Activated naive CD4-positive, alpha-beta T cell treated with anti-CD3 and anti-CD28 coated beads, Interleukin-2, amount 50 U/mL, for 72 hours (primary cell): ENCODE data around the gene TBKBP1. TPM values are rescaled to one million over a fixed set of nuclear protein-coding genes. Genes with fewer than 3 reads are reported as not detected.
A peak's percentile ranks its signal among the peaks of the same experiment; 100 is the strongest.

Experiments used
- ATAC-seq, 2 donors: fragments of 150-1000 bp; cut with Tn5 transposase; 2 replicates each; pipeline ENCODE4 v1.10.0; 2021; ENCODE audit warnings: mild to moderate bottlenecking in 2 of 2, moderate library complexity in 2 of 2
- DNase-seq, 2 donors: peaks; one replicate each; pipeline ENCODE4 v3.0.0; 2021 to 2022; ENCODE audit warnings: low spot score in 2 of 2
- H3K27ac Mint-ChIP-seq, 2 donors: one replicate each; pipeline ENCODE4 v1.8.0; 2022; ENCODE audit warnings: mild to moderate bottlenecking in 2 of 2, mixed read lengths in 2 of 2
- H3K36me3 Mint-ChIP-seq, 2 donors: one replicate each; pipeline ENCODE4 v1.8.0; 2022; ENCODE audit warnings: mixed read lengths in 2 of 2
- H3K9me3 Mint-ChIP-seq, 2 donors: one replicate each; pipeline ENCODE4 v1.8.0; 2022; ENCODE audit warnings: mixed read lengths in 2 of 2
- total RNA-seq, 2 donors: library from RNA; stranded (reverse); gene quantifications; one replicate each; pipeline ENCODE4 v1.2.3, GENCODE V29; 2022

TBKBP1 gene
- total RNA-seq, 2 donors from 2014 or later, result 15.4 to 21.4 TPM

- H3K36me3 Mint-ChIP-seq, result no peaks in the 10 kb centered on the region
- ATAC-seq, result no peak
- no peak for DNase-seq
- H3K9me3 Mint-ChIP-seq, result no peaks in the 10 kb centered on the region
- H3K27ac Mint-ChIP-seq, result peak overlapping the region; percentile 85 to 93
These were observed 848 bp upstream of the TBKBP1 start for GRCh38 chr17:47692895-47693730.

GRCh38 chr17:47694581-47695428 is 844 bp downstream of the TBKBP1 start:
- peak; percentile 55 to 69 for ATAC-seq
- no peaks in the 10 kb centered on the region for H3K9me3 Mint-ChIP-seq
- no peaks in the 10 kb centered on the region for H3K36me3 Mint-ChIP-seq
- H3K27ac Mint-ChIP-seq, result peak overlapping the region; percentile 29 to 87
- DNase-seq, result peak in 1 of 2 donors; percentile 73

GRCh38 chr17:47695429-47696376 is 1.7 kb downstream of the TBKBP1 start:
- ATAC-seq (peak in 1 of 2 donors; percentile 7), DNase-seq (no peak)
- no peaks in the 10 kb centered on the region for H3K36me3 Mint-ChIP-seq
- no peaks in the 10 kb centered on the region for H3K9me3 Mint-ChIP-seq
- peak overlapping the region; percentile 11 to 87 for H3K27ac Mint-ChIP-seq

GRCh38 chr17:47696717-47697642 is 3.0 kb downstream of the TBKBP1 start:
- Mint-ChIP-seq H3K9me3 (no peaks in the 10 kb centered on the region), H3K27ac (peak overlapping the region in 1 of 2 donors; percentile 87), H3K36me3 (no peaks in the 10 kb centered on the region)
- ATAC-seq (no peak), DNase-seq (no peak)

- Mint-ChIP-seq H3K27ac (peak overlapping the region; percentile 29 to 31), H3K9me3 (no peaks in the 10 kb centered on the region), H3K36me3 (no peaks in the 10 kb centered on the region)
- ATAC-seq, result no peak
- no peak for DNase-seq
These were observed 4.1 kb downstream of the TBKBP1 start for GRCh38 chr17:47697906-47698711.

GRCh38 chr17:47698749-47699535 is 5.0 kb downstream of the TBKBP1 start:
- Mint-ChIP-seq H3K27ac (peak overlapping the region in 1 of 2 donors; percentile 31), H3K36me3 (peaks cover 2 to 6% of the 10 kb centered on the region in 2 donors)

GRCh38 chr17:47699536-47699840 is 5.5 kb downstream of the TBKBP1 start:
- peaks cover 7 to 9% of the 10 kb centered on the region in 2 donors for H3K36me3 Mint-ChIP-seq
- no peaks in the 10 kb centered on the region for H3K9me3 Mint-ChIP-seq
- H3K27ac Mint-ChIP-seq, result peak overlapping the region in 1 of 2 donors; percentile 31
- ATAC-seq (no peak), DNase-seq (no peak)

More at GRCh38 chr17:47698749-47699535, 5.0 kb downstream of the TBKBP1 start:
- no peaks in the 10 kb centered on the region for H3K9me3 Mint-ChIP-seq
- peak; percentile 33 to 54 for ATAC-seq
- peak; percentile 75 to 86 for DNase-seq

- H3K9me3 Mint-ChIP-seq, result no peaks in the 10 kb centered on the region
- peaks cover 16 to 17% of the 10 kb centered on the region in 2 donors for H3K36me3 Mint-ChIP-seq
- DNase-seq (no peak), ATAC-seq (no peak)
- peak overlapping the region; percentile 67 to 89 for H3K27ac Mint-ChIP-seq
These were observed 6.8 kb downstream of the TBKBP1 start for GRCh38 chr17:47700471-47701449.

GRCh38 chr17:47701608-47702007 is 7.6 kb downstream of the TBKBP1 start:
- ATAC-seq (no peak), DNase-seq (peak in 1 of 2 donors; percentile 44)
- Mint-ChIP-seq H3K27ac (peak overlapping the region; percentile 67 to 89), H3K9me3 (no peaks in the 10 kb centered on the region), H3K36me3 (peaks cover 16 to 17% of the 10 kb centered on the region in 2 donors)

- Mint-ChIP-seq H3K27ac (peak overlapping the region; percentile 67 to 83), H3K9me3 (no peaks in the 10 kb centered on the region), H3K36me3 (peaks cover 16 to 17% of the 10 kb centered on the region in 2 donors)
- no peak for ATAC-seq
- DNase-seq, result peak in 1 of 2 donors; percentile 52
These were observed 8.5 kb downstream of the TBKBP1 start for GRCh38 chr17:47702391-47702995.

GRCh38 chr17:47703191-47703591 is 9.2 kb downstream of the TBKBP1 start:
- ATAC-seq (peak in 1 of 2 donors; percentile 14), DNase-seq (peak in 1 of 2 donors; percentile 69)
- Mint-ChIP-seq H3K27ac (peak overlapping the region; percentile 95 to 99), H3K9me3 (no peaks in the 10 kb centered on the region), H3K36me3 (peaks cover 16 to 17% of the 10 kb centered on the region in 2 donors)

- Mint-ChIP-seq H3K27ac (peak overlapping the region; percentile 95 to 99), H3K36me3 (peaks cover 16 to 17% of the 10 kb centered on the region in 2 donors), H3K9me3 (no peaks in the 10 kb centered on the region)
These were observed 9.7 kb downstream of the TBKBP1 start for GRCh38 chr17:47703671-47704070.

More at GRCh38 chr17:47703671-47704070, 9.7 kb downstream of the TBKBP1 start:
- DNase-seq (no peak), ATAC-seq (peak in 1 of 2 donors; percentile 1)
